PC-9 (cell line): ENCODE results near the gene MYO7B. TPM values are rescaled to one million over a fixed set of nuclear protein-coding genes. Genes with fewer than 3 reads are reported as not detected.

Source experiments
- BruUV-seq: library from RNA; stranded (reverse); fragments of 400-500 nt; replicated peaks from 2 replicates; lab custom pipeline; 2021; lab: Mats Ljungman, UMichigan
- CTCF ChIA-PET: fragments of 300-600 bp; sonication (Branson Sonifier 250); formaldehyde crosslinking; loops from one replicate; lab custom pipeline; 2022; ENCODE audit warnings: antibody characterized with exemption; lab: Charles Lee
- POLR2A ChIA-PET: fragments of 300-600 bp; sonication (Branson Sonifier 250); formaldehyde crosslinking; loops from one replicate; lab custom pipeline; 2022; ENCODE audit warnings: antibody characterized with exemption; ENCODE audit not compliant: unreplicated experiment; lab: Charles Lee
- DNase-seq, 2 experiments: peaks; one replicate each; pipeline versions ENCODE4 v3.0.0 to v3.0.0-alpha.2; 2015 to 2022; ENCODE audit warnings: mixed read lengths in 1 of 2
- H2AFZ ChIP-seq: fragments of 200-600 bp; sonication (generic); 2 replicates; pipeline ENCODE4 v1.8.1; 2017; ENCODE audit warnings: antibody characterized with exemption
- H3F3A ChIP-seq: fragments of 200-600 bp; sonication (generic); 2 replicates; pipeline ENCODE4 v1.8.1; 2017; ENCODE audit warnings: antibody characterized with exemption, mild to moderate bottlenecking, low read depth; ENCODE audit not compliant: insufficient read depth
- H3K27ac ChIP-seq: fragments of 200-600 bp; sonication (generic); 2 replicates; pipeline ENCODE4 v1.6.1; 2016; ENCODE audit warnings: mixed run types
- H3K27me3 ChIP-seq: fragments of 200-600 bp; sonication (generic); 2 replicates; pipeline ENCODE4 v1.6.1; 2016; ENCODE audit warnings: low read depth, mixed run types; ENCODE audit not compliant: insufficient read depth
- H3K36me3 ChIP-seq: fragments of 200-600 bp; sonication (generic); 2 replicates; pipeline ENCODE4 v1.6.1; 2016; ENCODE audit warnings: low read depth, mixed run types
- H3K4me1 ChIP-seq: fragments of 200-600 bp; sonication (generic); replicated peaks from 2 replicates; pipeline ENCODE4 v1.6.1; 2016; ENCODE audit warnings: mixed run types; ENCODE audit not compliant: insufficient read depth
- H3K4me2 ChIP-seq: fragments of 200-600 bp; sonication (generic); 2 replicates; pipeline ENCODE4 v1.6.1; 2017; ENCODE audit warnings: mixed run types
- H3K4me3 ChIP-seq: fragments of 200-600 bp; sonication (generic); 2 replicates; pipeline ENCODE4 v1.6.1; 2016; ENCODE audit warnings: mixed run types
- H3K79me2 ChIP-seq: fragments of 200-600 bp; sonication (generic); 2 replicates; pipeline ENCODE4 v1.6.1; 2017; ENCODE audit warnings: low read depth, mixed run types
- H3K9me2 ChIP-seq: fragments of 200-600 bp; sonication (generic); 2 replicates; pipeline ENCODE4 v1.8.1; 2017; ENCODE audit warnings: mild to moderate bottlenecking; ENCODE audit not compliant: insufficient read depth
- H3K9me3 ChIP-seq: fragments of 200-600 bp; sonication (generic); 2 replicates; pipeline ENCODE4 v1.8.1; 2016; ENCODE audit warnings: low read depth; ENCODE audit not compliant: insufficient read depth
- H4K20me1 ChIP-seq: fragments of 200-600 bp; sonication (generic); 2 replicates; pipeline ENCODE4 v1.8.1; 2017; ENCODE audit not compliant: insufficient read depth
- EZH2 ChIP-seq: fragments of 200-600 bp; sonication (generic); IDR thresholded peaks from 2 replicates; pipeline ENCODE4 v1.8.0; 2017; ENCODE audit warnings: antibody characterized with exemption, low read depth
- intact Hi-C: fragments of 100-400 bp; cut with micrococcal nuclease; formaldehyde crosslinking; loops from one replicate; pipeline ENCODE4 v1.10.0; 2022; ENCODE audit not compliant: unreplicated experiment
- total RNA-seq: library from RNA; stranded (reverse); gene quantifications from 2 replicates; pipeline ENCODE4 v1.2.3, GENCODE V29; 2021
- TF ChIP-seq, protein P1 (sequence below): fragments of 200-600 bp; sonication (generic); conservative IDR thresholded peaks from 2 replicates; pipeline ENCODE4 v1.6.1; 2017; ENCODE audit warnings: mixed run types, antibody characterized with exemption, mild to moderate bottlenecking, moderate library complexity

MYO7B gene
- total RNA-seq, 1 experiment from 2014 or later, result not detected

DNA sequence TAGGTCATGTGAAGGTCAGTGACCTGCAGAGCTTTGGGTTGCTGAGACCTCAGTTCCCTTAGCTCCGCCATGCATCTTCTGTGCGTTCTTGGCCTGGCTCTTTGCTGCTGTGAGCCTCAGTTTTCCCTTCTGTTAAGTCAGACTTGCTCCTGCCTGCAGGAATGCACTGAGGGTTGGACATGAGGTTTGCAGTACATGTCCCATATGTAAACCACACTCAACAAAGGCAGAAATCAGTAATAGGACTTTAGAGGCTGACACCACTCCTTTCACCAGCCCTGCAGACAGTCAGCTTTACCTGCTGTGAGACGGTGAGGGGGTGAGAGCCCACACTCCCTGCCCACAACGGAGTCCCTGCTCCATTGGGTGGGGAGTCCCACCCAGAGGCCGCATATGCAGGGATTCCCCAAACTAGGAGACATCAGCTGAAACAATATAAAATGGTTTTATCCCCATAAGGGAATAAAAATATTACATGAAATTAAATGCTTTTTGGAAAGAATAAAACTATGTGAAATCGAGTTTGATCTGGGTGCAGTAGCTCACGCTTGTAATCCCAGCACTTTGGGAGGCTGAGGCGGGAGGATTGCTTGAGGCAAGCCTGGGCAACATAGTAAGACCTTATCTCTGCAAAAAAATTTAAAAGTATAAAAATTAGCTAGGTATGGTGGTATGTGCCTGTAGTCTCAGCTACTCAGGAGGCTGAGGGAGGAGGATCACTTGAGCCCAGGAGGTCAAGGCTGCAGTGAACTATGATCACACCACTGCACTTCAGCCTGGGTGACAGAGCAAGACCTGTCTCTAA lies 55.1 kb downstream of the MYO7B start:
- intact Hi-C loops, result loop anchor here (1.0 kb wide), 1 partner anchor 59 kb away; no protein-coding TSS in a partner anchor
- ChIA-PET POLR2A (interaction anchor here (0.6 kb wide), 3 partner anchors 70 to 204 kb away, joined by 3 to 4 read pairs (median 4); no protein-coding TSS in a partner anchor), CTCF (interaction anchor here (0.5 to 1.0 kb wide), 10 partner anchors 9 to 463 kb away, joined by 3 to 15 read pairs (median 4); partner anchors contain the start of genes IWS1 and WDR33)
- no TSS peak for BruUV-seq
- Histone ChIP-seq H3K79me2 (no peaks in the 10 kb centered on the region), H3K4me3 (no peak overlapping the region), H3K4me1 (no peaks in the 10 kb centered on the region), H3K9me2 (no peaks in the 10 kb centered on the region), H2AFZ (no peak overlapping the region), H3K36me3 (no peaks in the 10 kb centered on the region), H3K27ac (no peak overlapping the region), H4K20me1 (no peaks in the 10 kb centered on the region), H3F3A (no peaks in the 10 kb centered on the region), H3K27me3 (peaks cover 9% of the 10 kb centered on the region; the same call in 1 of the 2 replicates), H3K4me2 (no peak overlapping the region), H3K9me3 (no peaks in the 10 kb centered on the region)
- no peak for TF ChIP-seq EZH2
- TF ChIP-seq, protein P1, sequence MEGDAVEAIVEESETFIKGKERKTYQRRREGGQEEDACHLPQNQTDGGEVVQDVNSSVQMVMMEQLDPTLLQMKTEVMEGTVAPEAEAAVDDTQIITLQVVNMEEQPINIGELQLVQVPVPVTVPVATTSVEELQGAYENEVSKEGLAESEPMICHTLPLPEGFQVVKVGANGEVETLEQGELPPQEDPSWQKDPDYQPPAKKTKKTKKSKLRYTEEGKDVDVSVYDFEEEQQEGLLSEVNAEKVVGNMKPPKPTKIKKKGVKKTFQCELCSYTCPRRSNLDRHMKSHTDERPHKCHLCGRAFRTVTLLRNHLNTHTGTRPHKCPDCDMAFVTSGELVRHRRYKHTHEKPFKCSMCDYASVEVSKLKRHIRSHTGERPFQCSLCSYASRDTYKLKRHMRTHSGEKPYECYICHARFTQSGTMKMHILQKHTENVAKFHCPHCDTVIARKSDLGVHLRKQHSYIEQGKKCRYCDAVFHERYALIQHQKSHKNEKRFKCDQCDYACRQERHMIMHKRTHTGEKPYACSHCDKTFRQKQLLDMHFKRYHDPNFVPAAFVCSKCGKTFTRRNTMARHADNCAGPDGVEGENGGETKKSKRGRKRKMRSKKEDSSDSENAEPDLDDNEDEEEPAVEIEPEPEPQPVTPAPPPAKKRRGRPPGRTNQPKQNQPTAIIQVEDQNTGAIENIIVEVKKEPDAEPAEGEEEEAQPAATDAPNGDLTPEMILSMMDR, result no peak
- no peak for DNase-seq

DNA sequence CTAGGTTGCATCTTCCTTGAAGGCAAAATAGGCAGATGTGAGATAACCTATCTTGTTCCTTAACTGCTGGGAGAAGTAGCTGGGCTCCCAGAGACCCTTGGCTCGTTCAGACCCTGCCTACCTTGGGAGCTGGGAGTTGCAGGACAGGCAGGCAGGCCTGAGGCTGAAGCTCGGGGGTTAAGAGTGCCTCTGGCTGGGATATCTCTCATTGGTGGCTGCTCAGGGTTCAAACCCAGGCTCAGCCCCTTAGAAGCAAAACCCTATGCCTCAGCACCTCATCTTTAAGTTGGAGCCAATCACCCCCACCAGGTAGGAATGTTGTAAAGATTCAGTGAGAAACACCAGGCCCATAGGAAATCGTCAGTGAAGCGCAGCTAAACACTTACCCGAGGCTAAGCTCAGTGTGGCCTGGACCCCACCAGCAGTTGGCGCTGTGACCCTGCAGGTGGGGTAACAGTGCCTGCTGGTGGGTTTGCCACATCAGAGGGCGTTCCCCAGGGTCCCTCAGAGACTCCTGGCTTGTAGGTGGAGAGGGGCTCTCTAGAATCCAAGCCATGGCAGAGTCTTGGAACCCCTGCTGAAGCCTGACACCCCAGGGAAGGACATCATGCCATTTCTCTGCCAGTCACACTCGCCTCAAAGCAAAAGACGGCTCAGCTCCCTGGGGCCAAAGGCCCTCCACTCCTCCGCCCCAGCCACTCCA lies 55.9 kb downstream of the MYO7B start:
- Histone ChIP-seq H3K27me3 (peaks cover 8% of the 10 kb centered on the region; the same call in 1 of the 2 replicates), H4K20me1 (no peaks in the 10 kb centered on the region), H2AFZ (no peak overlapping the region), H3K4me2 (no peak overlapping the region), H3K79me2 (no peaks in the 10 kb centered on the region), H3K36me3 (no peaks in the 10 kb centered on the region), H3K4me3 (no peak overlapping the region), H3K27ac (no peak overlapping the region), H3F3A (no peaks in the 10 kb centered on the region), H3K4me1 (no peaks in the 10 kb centered on the region), H3K9me2 (no peaks in the 10 kb centered on the region), H3K9me3 (no peaks in the 10 kb centered on the region)
- intact Hi-C loops, result loop anchor here (1.0 kb wide), 1 partner anchor 58 kb away; no protein-coding TSS in a partner anchor
- peak in 1 of 2 experiments; percentile 62 for DNase-seq
- POLR2A ChIA-PET, result interaction anchor here (0.6 kb wide), 3 partner anchors 69 to 204 kb away, joined by 3 to 4 read pairs (median 4); no protein-coding TSS in a partner anchor
- CTCF ChIA-PET, result interaction anchor here (0.5 to 1.0 kb wide), 12 partner anchors 8 to 1217 kb away, joined by 3 to 15 read pairs (median 4); partner anchors contain the start of genes IWS1 and WDR33
- TF ChIP-seq EZH2, result no peak
- TF ChIP-seq, protein P1, result peak; percentile 93
- BruUV-seq, result no TSS peak

DNA sequence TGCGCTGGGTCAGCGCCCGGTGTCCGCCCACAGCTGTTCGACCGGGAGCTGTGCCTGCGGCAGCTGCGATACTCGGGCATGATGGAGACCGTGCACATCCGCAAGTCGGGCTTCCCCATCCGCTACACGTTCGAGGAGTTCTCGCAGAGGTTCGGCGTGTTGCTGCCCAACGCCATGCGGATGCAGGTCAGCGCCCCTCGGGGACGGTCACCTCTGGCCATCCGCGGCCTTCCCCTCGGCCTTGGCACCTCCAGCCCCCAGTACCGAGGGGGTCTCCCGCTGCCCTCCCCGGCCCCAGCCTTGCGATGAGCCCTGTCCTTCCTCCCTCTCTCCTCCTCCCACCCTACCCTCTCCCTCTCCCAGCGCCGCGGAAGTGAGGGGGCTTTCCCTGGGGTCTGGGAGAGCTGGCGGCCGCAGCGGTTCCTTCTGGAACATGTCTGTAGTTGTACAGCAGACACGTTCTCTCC lies 57.3 kb downstream of the MYO7B start:
- Histone ChIP-seq H3K4me3 (no peak overlapping the region), H3K9me3 (no peaks in the 10 kb centered on the region), H3K4me1 (no peaks in the 10 kb centered on the region), H3K4me2 (no peak overlapping the region), H3K27ac (no peak overlapping the region), H3F3A (no peaks in the 10 kb centered on the region), H3K27me3 (no peaks in the 10 kb centered on the region; the same call in 1 of the 2 replicates), H3K36me3 (no peaks in the 10 kb centered on the region), H2AFZ (no peak overlapping the region), H4K20me1 (no peaks in the 10 kb centered on the region), H3K79me2 (no peaks in the 10 kb centered on the region), H3K9me2 (no peaks in the 10 kb centered on the region)
- ChIA-PET POLR2A (no interaction called here), CTCF (no interaction called here)
- no peak for DNase-seq
- TF ChIP-seq, protein P1, result no peak
- no peak for TF ChIP-seq EZH2
- BruUV-seq, result no TSS peak
- intact Hi-C loops, result no loop called here
